ENCODE data around the gene FGD3.
"Not testable (repeated sequence)": the region's sequence is repeated elsewhere in the genome, so short reads cannot be mapped to it uniquely, and the experiment has no call there.

The FGD3 gene

DNA sequence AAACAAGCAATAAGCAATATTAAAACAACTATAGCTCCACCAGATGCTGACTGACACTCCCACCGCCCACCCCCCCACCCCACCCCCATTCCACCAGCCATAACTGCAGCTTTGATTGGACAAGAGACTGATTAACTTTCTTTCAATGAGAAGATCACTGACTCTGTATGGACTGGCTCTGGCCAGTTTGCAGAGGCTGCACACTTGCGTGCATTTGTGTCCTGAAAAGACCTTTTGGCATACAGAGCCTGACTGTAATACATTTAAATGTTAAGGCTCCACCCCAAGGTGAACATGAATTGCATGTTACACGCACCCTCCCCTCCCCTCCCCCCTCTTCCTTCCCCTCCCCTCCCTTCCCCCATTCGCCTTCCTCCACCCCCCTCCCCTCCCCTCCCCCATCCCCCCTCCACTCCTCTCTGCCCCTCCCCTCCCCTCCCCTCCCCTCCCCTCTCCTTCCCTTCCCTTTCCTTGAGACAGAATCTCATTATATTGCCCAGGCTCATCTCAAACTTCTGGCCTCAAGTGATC is 31.1 kb downstream of the FGD3 start:
- no peak for DNase-seq (ENCODE audit: low spot score)

DNA sequence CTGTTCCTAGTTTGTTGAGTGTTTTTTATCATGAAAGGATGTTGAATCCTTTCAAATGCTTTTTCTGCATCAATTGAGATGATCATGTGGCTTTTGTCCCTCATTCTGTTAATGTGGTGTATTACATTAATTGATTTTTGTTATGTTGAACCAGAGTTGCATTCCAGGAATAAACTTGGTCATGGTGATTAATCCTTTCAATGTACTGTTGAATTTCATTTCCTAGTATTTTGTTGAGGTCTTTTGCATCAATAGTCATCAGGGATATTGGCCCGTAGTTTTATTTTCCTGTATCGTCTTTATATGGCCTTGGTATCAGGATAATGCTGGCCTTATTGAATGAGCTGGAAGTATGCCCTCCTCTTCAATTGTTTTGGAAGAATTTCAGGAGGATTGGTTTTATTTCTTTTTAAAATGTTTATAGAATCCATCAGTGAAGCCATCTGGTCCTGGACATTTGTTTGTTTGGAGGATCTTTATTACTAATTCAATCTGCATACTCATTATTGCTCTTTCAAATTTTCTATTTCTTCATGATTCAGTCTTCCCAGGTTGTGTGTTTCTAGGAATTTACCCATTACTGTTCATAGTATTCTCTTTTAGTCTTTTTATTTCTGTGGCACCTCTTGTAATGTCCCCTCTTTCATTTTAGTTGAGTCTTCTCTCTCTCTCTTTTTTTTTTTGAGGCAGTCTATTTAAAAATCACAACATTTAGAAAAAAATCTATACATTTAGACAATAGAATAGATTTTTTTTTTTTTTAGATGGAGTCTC is 32.1 kb downstream of the FGD3 start:
- DNase-seq (ENCODE audit: low spot score) = no peak

DNA sequence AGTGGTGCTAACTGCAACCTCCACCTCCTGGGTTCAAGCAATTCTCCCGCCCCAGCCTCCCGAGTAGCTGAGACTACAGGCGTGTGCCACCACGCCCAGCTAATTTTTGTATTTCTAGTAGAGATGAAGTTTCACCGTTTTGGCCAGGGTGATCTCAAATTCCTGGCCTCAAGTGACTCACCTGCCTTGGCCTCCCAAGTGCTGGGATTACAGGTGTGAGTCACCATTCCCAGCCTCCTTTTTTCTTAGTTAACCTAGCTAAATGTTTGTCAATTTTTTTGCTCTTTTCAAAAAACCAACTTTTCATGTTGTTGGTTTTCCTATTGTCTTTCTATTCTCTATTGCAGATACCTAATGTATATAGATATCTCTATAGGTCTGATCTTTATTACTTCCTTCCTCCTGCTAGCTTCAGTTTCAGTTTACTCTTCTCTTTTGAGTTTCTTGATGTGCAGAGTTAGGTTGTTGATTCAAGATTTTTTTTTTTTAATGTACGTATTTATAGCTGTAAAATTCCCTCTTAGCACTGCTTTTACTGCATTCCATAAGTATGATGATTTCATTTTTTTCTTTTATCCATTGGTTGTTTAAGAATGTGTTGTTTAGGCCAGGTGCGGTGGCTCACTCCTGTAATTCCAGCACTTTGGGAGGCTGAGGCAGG is 32.9 kb downstream of the FGD3 start:
- DNase-seq (ENCODE audit: low spot score) = no peak

DNA sequence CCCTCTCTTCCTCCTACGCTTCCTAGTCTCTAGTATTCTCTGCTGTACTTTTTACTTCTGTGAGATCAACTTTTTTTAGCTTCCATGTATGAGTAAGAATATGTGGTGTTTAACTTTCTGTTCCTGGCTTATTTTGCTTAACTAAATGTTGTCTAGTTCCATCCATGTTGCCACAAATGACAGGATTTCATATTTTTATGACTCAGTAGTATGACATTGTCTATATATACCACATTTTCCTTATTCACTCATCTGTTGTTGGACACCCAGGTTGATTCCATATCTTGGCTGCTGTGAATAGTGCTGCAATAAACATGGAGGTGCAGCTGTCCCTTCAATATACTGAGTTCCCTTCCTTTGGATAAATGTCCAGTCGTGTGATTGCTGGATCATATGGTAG is 34.8 kb downstream of the FGD3 start:
- DNase-seq (ENCODE audit: low spot score) = no peak

DNA sequence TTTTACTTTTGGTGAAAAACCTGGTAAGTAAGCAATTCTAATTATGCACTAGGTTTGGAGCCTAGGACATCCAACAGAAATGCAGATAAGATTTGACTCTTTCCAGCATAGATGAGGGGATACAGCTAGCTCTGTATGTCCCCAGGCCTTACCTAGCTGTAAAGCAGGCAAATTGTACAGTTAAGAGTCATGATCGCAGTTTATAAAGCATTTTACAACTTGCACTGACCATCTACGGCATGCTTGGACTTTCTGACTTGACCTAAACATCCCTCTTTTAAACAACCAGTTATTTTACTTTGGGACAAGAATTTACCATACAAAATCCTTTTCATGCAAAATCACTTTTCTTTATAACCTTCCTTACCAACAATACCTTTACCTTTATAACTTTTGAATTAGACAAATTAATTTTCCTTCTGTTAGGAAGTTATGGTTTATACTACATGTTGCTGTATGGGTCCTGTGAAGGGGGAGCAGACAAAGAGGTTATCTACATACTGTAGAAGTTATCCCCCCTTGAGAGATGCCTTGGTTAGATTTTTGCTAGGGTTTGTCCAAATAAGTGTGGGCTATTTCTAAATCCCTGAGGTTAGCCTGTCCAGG is 36.8 kb downstream of the FGD3 start:
- DNase-seq (ENCODE audit: low spot score) = no peak

DNA sequence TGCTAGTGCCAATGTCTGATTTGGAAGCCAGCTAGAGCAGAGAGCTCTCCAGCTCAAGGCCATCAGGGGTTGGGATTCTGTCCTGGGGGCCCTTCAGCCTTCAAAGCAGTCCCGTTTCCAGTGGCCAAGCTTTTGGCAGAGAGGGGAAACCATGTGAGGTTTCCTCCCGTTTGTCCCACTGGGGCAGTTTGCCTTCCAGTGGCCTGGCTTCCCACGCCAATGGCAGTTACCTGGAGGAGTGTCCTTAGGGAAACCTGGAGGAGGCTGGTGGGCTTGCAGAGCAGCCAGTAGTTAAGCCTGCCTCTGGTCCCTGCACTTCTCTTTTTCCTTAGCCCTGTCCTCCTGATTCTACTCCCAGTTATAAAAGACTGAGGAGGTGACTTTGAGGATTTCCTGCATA is 37.7 kb downstream of the FGD3 start:
- no peak for DNase-seq (ENCODE audit: low spot score)

DNA sequence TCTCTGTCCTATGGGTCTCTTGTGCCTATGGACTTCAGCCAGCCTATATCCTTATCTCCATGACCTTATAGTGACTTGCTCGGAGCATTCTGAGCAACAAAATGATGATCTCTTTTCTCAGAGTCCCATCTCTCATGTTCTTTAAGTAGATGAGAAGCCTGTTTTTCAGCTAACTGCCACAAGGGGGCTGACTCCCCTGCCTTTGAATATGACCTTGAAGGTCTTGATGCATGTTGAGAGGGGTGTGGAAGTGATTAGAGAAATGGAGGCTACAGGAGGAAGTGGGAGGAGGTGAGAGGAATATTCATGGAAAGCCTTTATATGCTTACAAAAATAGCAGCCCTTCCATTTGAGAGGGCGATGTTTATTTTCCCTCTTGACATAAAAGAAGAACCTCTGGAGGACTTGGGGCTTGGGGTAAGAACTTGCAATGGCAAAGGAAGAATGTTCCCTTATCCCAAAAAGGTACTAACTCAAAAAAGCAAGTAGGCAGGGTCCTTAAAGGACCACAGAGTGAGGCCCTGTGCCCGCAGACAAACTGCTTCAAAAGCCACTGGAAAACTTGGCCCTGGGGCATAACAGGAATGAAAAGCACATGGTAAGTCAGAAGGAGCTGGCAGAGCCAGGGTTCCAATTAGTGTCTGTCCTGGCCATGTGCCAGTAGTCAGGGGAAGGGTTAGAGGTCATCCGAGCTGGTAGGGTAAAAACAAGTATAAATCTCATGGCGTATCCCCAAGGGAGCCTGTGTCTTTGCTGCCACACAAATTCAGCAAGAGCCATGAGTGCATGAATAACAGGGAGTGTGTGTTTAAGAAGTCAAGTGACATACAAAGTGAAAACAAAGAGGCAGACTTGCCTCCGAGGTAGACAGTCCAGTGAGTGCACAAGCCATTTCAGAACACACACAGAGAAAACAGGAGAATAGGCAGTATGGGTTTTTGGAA is 39.1 kb downstream of the FGD3 start:
- DNase-seq (ENCODE audit: low spot score) = no peak

DNA sequence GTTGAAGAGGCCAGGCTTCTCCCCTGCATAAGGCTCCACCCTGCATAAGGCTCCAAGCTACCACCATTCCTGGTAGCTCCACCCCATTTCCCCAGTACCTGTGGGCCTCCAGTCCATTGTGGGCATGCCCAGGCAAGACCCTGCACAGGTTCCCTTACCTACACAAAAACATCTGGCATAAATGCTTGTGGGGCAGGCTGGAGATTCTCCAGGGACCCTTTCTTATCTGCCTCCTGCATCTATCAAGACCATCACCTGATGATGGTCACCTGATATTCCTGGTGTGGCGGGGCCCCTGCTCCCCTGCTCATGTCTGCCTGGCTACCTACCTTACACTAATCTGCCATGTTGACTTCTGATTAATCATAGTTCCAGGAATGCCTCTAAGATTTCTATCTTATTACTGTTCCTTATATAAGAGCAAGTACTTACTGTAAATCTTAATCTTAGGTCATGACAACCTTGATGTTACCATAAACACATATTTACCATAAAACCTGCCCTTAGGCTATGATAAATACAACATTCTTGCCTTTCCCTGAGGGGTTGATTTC is 41.0 kb downstream of the FGD3 start:
- DNase-seq (ENCODE audit: low spot score) = no peak

DNA sequence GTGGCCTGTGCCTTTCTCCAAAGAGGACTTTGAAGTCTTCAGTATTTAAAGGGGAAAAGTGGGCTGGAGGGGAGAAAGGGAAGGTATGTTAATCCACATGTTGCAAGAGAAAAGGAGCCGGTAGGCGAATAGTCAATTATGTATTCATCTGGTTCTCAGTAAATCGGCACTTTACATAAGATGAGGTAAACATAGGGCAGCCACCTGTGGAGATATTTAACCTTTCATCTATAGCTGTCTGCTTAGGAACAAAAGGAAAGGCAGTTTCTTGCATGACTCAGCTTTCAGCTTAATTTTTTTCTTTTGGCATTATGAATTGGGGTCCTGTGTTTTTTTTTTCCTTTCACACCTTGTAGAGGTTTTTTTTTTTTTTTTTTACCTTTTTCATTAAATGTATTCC is 42.2 kb downstream of the FGD3 start:
- DNase-seq (ENCODE audit: low spot score) = no peak

DNA sequence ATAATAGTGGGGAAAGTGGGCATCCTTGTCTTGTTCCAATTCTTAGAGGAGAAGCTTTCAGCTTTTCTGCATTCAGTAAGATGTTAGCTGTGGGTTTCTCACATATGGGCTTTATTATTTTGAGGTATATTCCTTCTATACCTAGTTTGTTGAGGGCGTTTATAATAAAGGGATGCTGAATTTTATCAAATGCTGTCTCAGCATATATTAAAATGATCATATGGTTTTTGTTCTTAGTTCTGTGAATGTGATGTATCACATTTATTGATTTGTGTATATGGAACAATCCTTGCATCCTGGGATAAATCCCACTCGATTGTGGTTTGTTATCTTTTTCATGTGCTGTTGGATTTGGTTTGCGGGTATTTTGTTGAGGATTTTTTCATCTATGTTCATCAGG is 43.1 kb downstream of the FGD3 start:
- no peak for DNase-seq (ENCODE audit: low spot score)

DNA sequence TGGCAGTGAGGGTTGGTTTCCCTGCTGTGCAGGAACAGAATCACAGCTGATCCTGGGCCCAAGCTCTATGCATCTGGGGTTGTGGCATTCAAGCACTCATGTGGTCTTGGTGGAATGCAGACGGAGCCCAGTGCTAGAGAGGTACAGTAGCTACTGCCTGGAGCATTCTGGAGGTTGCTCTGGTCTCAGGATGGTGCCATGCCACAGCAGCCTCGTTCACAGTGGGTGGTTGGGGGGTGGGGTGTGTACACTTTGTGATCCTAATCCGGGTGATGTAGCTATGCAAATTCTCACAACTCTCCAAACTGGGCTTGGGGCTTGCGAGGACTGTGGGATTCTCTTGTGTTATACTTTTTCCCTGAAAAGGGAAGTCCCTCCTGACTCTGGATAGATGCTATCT is 45.2 kb downstream of the FGD3 start:
- no peak for DNase-seq (ENCODE audit: low spot score)

DNA sequence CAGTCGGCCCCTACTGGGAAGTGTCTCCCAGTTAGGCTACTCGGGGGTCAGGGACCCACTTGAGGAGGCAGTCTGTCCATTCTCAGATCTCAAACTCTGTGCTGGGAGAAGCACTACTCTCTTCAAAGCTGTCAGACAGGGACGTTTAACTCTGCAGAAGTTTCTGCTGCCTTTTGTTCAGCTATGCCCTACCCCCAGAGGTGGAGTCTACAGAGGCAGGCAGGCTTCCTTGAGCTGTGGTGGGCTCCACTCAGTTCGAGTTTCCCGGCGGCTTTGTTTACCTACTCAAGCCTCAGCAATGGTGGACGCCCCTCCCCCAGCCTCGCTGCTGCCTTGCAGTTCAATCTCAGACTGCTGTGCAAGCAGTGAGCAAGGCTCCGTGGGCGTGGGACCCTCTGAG is 51.5 kb downstream of the FGD3 start:
- not testable (repeated sequence) for DNase-seq (ENCODE audit: low spot score)

DNA sequence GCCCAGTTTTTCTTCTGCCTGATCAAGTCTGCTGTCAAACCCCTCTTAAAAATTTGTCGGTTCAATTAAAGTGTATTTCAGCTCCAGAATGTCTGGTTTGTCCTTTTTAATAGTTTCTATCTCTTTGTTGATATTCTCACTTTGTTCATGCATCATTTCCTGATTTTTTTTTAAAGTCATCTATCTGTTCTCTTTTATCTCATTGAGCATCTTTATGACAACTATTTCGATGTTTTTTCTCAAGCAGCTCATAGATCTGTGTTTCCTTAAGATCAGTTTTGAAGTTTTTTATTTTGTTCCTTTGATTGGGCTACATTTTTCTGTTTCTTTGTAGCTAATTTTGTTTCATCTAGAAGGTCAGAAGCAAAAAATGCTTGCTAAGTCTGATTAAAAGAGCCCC is 53.7 kb downstream of the FGD3 start:
- no peak for DNase-seq (ENCODE audit: low spot score)

DNA sequence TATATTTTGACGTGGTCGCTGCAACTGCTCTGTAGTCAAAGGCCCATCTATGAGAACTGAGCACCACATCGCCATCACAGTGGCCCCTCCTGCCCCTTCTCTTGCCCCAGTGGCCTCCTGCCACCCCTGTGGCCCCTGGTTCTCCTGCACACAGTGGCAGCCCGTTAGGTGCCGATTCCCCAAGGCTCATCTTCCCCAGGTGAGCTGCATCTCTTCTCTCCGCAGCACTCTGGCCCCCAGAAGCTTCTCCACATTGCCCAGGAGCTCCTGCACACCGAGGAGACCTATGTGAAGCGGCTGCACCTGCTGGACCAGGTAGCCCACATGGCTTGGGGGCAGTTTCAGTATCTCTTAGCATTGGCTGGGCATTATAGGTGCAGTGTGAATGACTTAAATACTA is 55.4 kb downstream of the FGD3 start:
- no peak for DNase-seq (ENCODE audit: low spot score)

DNA sequence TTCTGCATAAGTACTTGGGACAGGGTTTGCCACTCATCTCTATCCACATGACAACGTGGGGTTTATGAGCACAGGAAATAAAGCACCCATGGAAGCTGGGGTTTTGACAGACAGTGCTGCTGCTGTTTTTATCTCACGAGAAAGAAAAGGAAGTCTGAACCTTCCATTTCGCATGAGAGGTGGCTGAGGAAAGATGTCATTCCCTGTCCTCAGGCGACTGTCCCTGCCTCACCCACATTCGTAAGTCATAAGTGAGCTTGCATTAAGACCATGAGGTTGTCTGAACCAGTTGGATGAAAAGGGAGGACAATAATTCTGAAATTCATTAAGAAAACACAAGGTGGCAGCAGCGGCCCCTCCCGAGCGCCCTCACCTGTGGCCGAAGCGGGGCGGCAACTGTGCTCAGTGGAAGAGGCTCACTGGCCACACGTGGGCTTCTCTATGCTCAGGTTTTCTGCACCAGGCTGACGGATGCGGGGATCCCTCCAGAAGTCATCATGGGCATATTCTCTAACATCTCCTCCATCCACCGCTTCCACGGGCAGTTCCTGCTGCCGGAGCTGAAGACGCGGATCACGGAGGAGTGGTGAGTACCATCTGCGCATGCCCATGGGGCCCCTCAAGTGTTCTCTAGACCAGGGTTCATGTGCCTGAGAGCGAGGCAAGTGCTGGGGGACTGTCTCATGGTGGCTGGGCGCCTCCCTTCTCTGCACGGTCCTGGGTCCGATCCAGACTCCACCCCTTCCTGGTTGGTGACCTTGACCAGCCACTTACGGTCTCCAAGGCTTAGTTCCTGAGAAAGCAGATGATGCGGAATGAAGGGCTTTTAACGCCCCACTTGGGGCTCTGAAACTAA is 56.5 kb downstream of the FGD3 start:
- peak; percentile 67 for DNase-seq (ENCODE audit: low spot score)

DNA sequence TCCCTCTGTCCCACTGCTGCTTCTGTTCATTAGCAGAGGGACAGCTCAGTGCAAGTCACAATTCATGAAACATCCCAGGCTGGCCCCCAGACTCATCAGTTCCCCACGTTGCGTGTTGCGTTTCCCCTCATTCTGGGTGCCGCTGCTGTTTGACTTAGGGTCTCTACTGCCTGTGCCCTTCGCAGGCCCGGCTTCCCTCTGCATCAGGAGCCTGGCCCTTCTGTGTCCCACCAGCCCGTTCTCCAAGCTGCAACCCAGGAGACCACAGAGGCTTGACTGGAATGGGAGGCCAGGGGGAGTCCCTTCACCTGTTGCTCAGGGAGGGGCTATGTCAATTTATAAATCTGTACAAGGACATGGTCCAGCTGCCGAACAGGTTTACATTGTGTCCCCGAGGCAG is 57.2 kb downstream of the FGD3 start:
- no peak for DNase-seq (ENCODE audit: low spot score)

DNA sequence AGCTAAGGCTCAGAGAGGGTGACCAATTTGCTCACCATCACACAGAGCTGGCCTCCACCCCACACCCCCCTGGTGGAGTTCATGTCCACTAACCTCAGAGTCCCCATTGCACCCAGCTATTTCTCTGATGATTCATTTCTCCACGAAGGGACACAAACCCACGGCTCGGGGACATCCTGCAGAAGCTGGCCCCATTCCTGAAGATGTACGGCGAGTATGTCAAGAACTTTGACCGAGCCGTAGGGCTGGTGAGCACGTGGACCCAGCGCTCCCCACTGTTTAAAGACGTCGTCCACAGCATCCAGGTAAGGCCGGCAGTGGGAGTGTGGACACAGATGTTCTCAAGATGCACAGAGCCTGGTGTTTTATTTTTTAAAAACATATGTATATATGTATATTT is 58.6 kb downstream of the FGD3 start:
- no peak for DNase-seq (ENCODE audit: low spot score)

DNA sequence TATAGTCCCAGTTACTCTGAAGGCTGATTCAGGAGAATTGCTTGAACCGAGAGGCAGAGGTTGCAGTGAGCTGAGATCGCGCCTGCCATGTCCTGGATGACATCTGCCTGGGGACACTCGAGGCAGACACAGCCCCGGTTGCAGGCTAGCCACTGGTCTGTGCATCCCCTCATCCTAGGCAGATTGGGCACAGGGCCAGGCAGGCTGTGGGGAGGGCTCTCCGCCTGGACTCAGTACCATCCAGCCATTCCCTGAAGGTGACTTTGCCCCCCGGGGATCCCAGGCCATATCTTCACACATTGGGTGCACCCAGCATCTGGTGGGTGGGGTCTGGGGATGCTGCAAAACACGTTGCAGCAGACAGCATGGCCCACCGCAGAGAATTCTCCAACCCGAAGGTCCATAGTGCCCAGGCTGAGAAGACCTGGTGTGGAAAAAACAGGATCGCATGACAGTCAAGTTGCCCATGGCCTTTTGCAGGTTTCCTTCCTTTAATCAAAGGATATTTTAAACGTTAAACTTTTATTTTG is 60.3 kb downstream of the FGD3 start:
- no peak for DNase-seq (ENCODE audit: low spot score)

DNA sequence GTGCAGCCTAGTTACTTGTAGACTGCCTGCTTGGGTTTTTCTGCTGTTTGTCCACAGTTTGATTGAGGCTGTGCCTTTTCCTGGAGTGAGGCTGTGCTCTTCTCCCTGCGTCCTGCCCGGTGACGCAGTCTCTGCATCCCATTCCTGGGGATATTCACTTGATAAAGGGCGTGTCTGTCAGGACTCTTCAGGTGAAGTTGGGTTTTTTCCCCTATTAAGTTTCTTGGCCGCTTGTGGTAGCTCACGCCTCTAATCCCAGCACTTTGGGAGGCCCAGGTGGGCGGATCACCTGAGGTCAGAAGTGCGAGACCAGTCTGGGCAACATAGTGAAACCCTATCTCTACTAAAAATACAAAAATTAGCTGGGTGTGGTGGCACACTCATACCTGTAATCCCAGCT is 61.1 kb downstream of the FGD3 start:
- DNase-seq (ENCODE audit: low spot score) = no peak

DNA sequence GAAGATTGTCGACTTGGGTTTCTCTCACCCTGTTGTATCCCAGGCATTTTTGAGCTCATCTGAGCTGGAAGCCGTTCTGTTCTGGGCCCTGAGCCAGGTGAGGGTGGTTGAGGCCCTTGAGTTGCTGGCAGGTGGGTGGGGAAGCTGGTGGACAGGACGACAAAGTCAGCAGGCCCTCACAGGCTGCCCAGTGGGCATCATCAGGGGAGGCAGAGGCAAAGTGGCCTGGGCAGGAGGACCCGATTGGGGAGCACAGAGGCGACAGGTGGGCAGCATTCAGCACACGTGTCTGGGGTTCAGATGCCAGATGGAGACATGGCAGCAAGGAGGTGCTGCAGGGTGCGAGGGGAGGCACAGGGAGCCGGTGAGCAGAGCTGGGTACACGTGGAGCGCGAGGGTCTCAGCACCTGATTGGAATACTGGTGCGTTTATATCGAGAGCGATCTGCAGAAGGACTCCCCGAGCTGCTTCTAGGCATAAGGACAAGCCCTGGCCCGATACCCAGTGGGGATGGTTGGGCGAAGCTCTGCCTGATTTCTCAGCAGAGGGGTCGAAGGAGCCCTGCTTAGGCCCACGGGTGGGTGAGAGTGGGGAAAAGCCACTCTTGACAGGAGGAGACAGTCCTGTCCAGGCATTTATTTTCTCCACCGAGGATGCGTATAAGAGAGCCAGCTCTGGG is 62.2 kb downstream of the FGD3 start:
- no peak for DNase-seq (ENCODE audit: low spot score)

Data from AG08396 (cell line).